Naive B cell (primary cell): ENCODE results near the gene CAV1. TPM values are rescaled to one million over a fixed set of nuclear protein-coding genes. Genes with fewer than 3 reads are reported as not detected.

ENCODE experiments used
- ATAC-seq, 2 donors: fragments of 150-1000 bp; cut with Tn5 transposase; 2 replicates each; pipeline ENCODE4 v1.10.0; 2021; ENCODE audit warnings: low read depth in 2 of 2, mild to moderate bottlenecking in 2 of 2, moderate library complexity in 2 of 2
- DNase-seq: peaks from one replicate; pipeline ENCODE4 v3.0.0; 2022
- H3K27ac Mint-ChIP-seq, 6 donors: one replicate each; pipeline ENCODE4 v1.8.0; 2020 to 2022; ENCODE audit warnings: mild to moderate bottlenecking in 6 of 6, mixed read lengths in 6 of 6, moderate library complexity in 5 of 6, inconsistent platforms in 2 of 6
- H3K27me3 Mint-ChIP-seq, 3 donors: one replicate each; pipeline ENCODE4 v1.8.0; 2021 to 2022; ENCODE audit warnings: mixed read lengths in 3 of 3, mild to moderate bottlenecking in 1 of 3
- H3K36me3 Mint-ChIP-seq, 2 donors: one replicate each; pipeline ENCODE4 v1.8.0; 2020 to 2022; ENCODE audit warnings: mixed read lengths in 2 of 2, inconsistent platforms in 1 of 2, mild to moderate bottlenecking in 1 of 2
- H3K4me1 Mint-ChIP-seq, 3 donors: one replicate each; pipeline ENCODE4 v1.8.0; 2020 to 2022; ENCODE audit warnings: mixed read lengths in 3 of 3, inconsistent platforms in 1 of 3, mild to moderate bottlenecking in 1 of 3, moderate library complexity in 1 of 3
- H3K4me3 Mint-ChIP-seq, 8 donors: one replicate each; pipeline ENCODE4 v1.8.0; 2020 to 2022; ENCODE audit warnings: mild to moderate bottlenecking in 8 of 8, mixed read lengths in 8 of 8, moderate library complexity in 8 of 8, inconsistent platforms in 2 of 8
- H3K9me3 Mint-ChIP-seq, 7 donors: one replicate each; pipeline ENCODE4 v1.8.0; 2020 to 2022; ENCODE audit warnings: mixed read lengths in 7 of 7, mild to moderate bottlenecking in 5 of 7, inconsistent platforms in 2 of 7, moderate library complexity in 1 of 7
- polyA plus RNA-seq, 6 donors: library from polyadenylated mRNA; unstranded; fragments of 300-500 nt; fragmentation: Illumina TruSeq; gene quantifications; one replicate each; pipeline ENCODE4 v1.2.3, GENCODE V29; 2021; ENCODE audit warnings: low read depth in 6 of 6

CAV1 gene
- polyA plus RNA-seq, 6 donors from 2014 or later: 0.73 to 9.0 (median 4.8) TPM

GRCh38 chr7:116496653-116497052, 28.2 kb upstream of the CAV1 start:
- Mint-ChIP-seq H3K4me3 (no peak overlapping the region), H3K27me3 (peaks cover 46 to 54% (median 53%) of the 10 kb centered on the region in 3 donors), H3K4me1 (peaks cover 11 to 16% (median 13%) of the 10 kb centered on the region in 3 donors)

DNA sequence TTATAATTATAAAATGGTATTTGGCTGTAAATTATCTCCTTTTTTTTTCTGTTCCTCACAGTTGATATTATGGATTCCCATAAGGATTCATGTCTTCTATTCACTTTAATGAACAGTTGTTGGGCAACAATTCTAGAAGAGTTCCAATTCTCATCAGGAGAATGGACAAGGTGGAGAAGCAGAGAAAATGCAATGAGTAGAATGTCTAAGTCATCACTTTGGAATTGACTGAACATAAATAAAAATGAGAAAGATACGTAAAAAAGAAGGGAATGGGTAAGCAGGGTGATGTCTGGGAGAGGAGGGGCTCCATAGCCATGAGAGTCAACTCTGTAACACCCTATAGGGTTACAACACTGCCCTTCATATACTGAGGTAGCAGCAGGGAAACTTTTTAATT, 27.1 kb upstream of the CAV1 start:
- no peak for ATAC-seq
- peaks cover 45 to 48% (median 47%) of the 10 kb centered on the region in 3 donors for H3K27me3 Mint-ChIP-seq

More at GRCh38 chr7:116496653-116497052, 28.2 kb upstream of the CAV1 start:
- DNase-seq (no peak), ATAC-seq (no peak)
- Mint-ChIP-seq H3K9me3 (peaks cover 0 to 2% (median 0%) of the 10 kb centered on the region in 7 donors), H3K36me3 (peaks cover 0 to 7% of the 10 kb centered on the region in 2 donors), H3K27ac (no peak overlapping the region)

GRCh38 chr7:116499168-116500077, 25.4 kb upstream of the CAV1 start, which contains the start of gene CAV2:
Gene CAV2, plus strand, starts transcription at chr7:116499738. Its CDS starts 44 bp downstream, at chr7:116499782.
- ATAC-seq (peak; percentile 48 to 54), DNase-seq (no peak)
- Mint-ChIP-seq H3K27ac (peak within 1 kb of the TSS in 1 of 6 donors; percentile 60), H3K9me3 (peaks cover 0 to 2% (median 0%) of the 10 kb centered on the region in 7 donors), H3K27me3 (peaks cover 46 to 56% (median 56%) of the 10 kb centered on the region in 3 donors), H3K36me3 (peaks cover 0 to 7% of the 10 kb centered on the region in 2 donors), H3K4me1 (peaks cover 11 to 16% (median 13%) of the 10 kb centered on the region in 3 donors), H3K4me3 (peak within 1 kb of the TSS; percentile 70 to 87 (median 78))

More for the DNA sequence above, 27.1 kb upstream of the CAV1 start:
- Mint-ChIP-seq H3K9me3 (peaks cover 0 to 2% (median 0%) of the 10 kb centered on the region in 7 donors), H3K36me3 (peaks cover 0 to 7% of the 10 kb centered on the region in 2 donors), H3K27ac (no peak overlapping the region), H3K4me1 (peaks cover 11 to 16% (median 13%) of the 10 kb centered on the region in 3 donors), H3K4me3 (peak overlapping the region in 3 of 8 donors; percentile 18 to 60 (median 22))
- no peak for DNase-seq

- Mint-ChIP-seq H3K36me3 (peaks cover 0 to 7% of the 10 kb centered on the region in 2 donors), H3K4me3 (peak overlapping the region; percentile 70 to 87 (median 78)), H3K4me1 (peaks cover 11 to 16% (median 13%) of the 10 kb centered on the region in 3 donors), H3K27ac (no peak overlapping the region), H3K27me3 (peaks cover 52 to 64% (median 63%) of the 10 kb centered on the region in 3 donors), H3K9me3 (peaks cover 0 to 2% (median 0%) of the 10 kb centered on the region in 7 donors)
- peak; percentile 10 to 50 for ATAC-seq
- DNase-seq: no peak
Observed at GRCh38 chr7:116500078-116500853, 24.6 kb upstream of the CAV1 start.

GRCh38 chr7:116501425-116502167, 23.2 kb upstream of the CAV1 start:
- Mint-ChIP-seq H3K36me3 (peaks cover 0 to 7% of the 10 kb centered on the region in 2 donors), H3K27me3 (peaks cover 54 to 72% (median 63%) of the 10 kb centered on the region in 3 donors), H3K27ac (no peak overlapping the region), H3K4me1 (peaks cover 11 to 16% (median 13%) of the 10 kb centered on the region in 3 donors), H3K4me3 (peak overlapping the region in 1 of 8 donors; percentile 3), H3K9me3 (peaks cover 0 to 2% (median 0%) of the 10 kb centered on the region in 7 donors)
- no peak for DNase-seq
- no peak for ATAC-seq

DNA sequence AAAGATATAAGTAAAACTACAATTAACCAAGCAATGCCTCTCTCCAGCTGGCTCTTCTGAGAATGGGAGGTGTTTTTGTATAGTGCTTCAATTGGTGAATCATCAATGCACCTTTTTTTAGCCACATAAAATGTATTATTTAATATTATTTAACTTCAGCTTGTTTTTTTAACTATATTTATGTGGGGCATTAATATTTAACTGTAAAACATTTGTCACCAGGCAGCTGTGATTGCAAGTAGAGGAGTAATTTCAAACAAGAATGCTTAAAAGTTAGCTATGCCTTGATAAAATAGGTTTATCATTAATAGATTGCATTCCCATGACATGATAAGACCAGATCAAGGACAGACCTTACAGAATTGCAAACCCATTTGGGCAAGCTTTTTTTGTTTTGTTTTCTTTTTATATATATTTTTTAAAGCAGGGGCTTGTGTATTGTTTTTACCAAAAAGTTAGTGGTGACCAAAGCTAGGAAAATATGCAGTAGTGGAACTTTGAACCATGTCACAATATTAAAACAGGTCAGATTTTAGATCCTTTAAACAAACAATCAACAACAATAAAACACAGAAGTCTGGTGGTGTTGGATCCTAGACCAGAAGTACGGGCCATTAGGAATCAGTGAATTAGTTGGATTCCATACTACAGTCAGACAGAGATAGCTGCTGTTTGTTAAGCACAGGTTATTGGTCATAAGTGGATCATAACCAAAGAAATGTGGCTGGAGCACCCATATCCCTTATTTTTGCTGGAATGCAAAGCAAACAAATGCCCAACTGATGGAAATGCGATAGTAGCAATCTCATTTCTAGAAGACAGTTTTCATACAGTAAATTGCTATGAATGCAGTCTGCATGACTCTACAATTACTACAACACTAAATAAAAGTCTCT, 22.4 kb upstream of the CAV1 start:
- no peak overlapping the region for H3K27ac Mint-ChIP-seq
- H3K4me1 Mint-ChIP-seq: peaks cover 11 to 16% (median 13%) of the 10 kb centered on the region in 3 donors
- peaks cover 0 to 7% of the 10 kb centered on the region in 2 donors for H3K36me3 Mint-ChIP-seq
- DNase-seq (no peak), ATAC-seq (no peak)
- no peak overlapping the region for H3K4me3 Mint-ChIP-seq
- no peaks in the 10 kb centered on the region for H3K9me3 Mint-ChIP-seq
- H3K27me3 Mint-ChIP-seq: peaks cover 48 to 63% (median 54%) of the 10 kb centered on the region in 3 donors

- Mint-ChIP-seq H3K27me3 (peaks cover 36 to 50% (median 45%) of the 10 kb centered on the region in 3 donors), H3K36me3 (peaks cover 0 to 4% of the 10 kb centered on the region in 2 donors), H3K4me1 (peaks cover 9 to 14% (median 12%) of the 10 kb centered on the region in 3 donors), H3K27ac (no peak overlapping the region), H3K4me3 (no peak overlapping the region), H3K9me3 (no peaks in the 10 kb centered on the region)
- ATAC-seq: no peak
- no peak for DNase-seq
Observed at GRCh38 chr7:116503835-116504234, 21.0 kb upstream of the CAV1 start.

GRCh38 chr7:116505278-116505677, 19.6 kb upstream of the CAV1 start:
- Mint-ChIP-seq H3K27ac (no peak overlapping the region), H3K36me3 (no peaks in the 10 kb centered on the region), H3K9me3 (no peaks in the 10 kb centered on the region), H3K4me1 (peaks cover 4 to 7% (median 5%) of the 10 kb centered on the region in 3 donors), H3K27me3 (peaks cover 36 to 41% (median 37%) of the 10 kb centered on the region in 3 donors), H3K4me3 (no peak overlapping the region)
- no peak for ATAC-seq
- no peak for DNase-seq

- DNase-seq (no peak), ATAC-seq (no peak)
- no peak overlapping the region for H3K27ac Mint-ChIP-seq
- H3K4me1 Mint-ChIP-seq: peaks cover 0 to 1% (median 0%) of the 10 kb centered on the region in 3 donors
- no peak overlapping the region for H3K4me3 Mint-ChIP-seq
- no peaks in the 10 kb centered on the region for H3K9me3 Mint-ChIP-seq
- no peaks in the 10 kb centered on the region for H3K36me3 Mint-ChIP-seq
- peaks cover 31 to 38% (median 31%) of the 10 kb centered on the region in 3 donors for H3K27me3 Mint-ChIP-seq
Observed at GRCh38 chr7:116505823-116506222, 19.0 kb upstream of the CAV1 start.

- H3K27ac Mint-ChIP-seq: no peak overlapping the region
Observed at GRCh38 chr7:116509982-116510579, 14.8 kb upstream of the CAV1 start.

GRCh38 chr7:116510795-116511194, 14.0 kb upstream of the CAV1 start:
- Mint-ChIP-seq H3K36me3 (no peaks in the 10 kb centered on the region), H3K9me3 (no peaks in the 10 kb centered on the region), H3K27me3 (peaks cover 18 to 26% (median 24%) of the 10 kb centered on the region in 3 donors), H3K27ac (no peak overlapping the region), H3K4me3 (no peak overlapping the region), H3K4me1 (peaks cover 6 to 11% (median 7%) of the 10 kb centered on the region in 3 donors)
- DNase-seq: no peak
- no peak for ATAC-seq

More at GRCh38 chr7:116509982-116510579, 14.8 kb upstream of the CAV1 start:
- no peak for DNase-seq
- ATAC-seq: no peak
- no peak overlapping the region for H3K4me3 Mint-ChIP-seq
- H3K27me3 Mint-ChIP-seq: peaks cover 18 to 31% (median 26%) of the 10 kb centered on the region in 3 donors
- H3K36me3 Mint-ChIP-seq: no peaks in the 10 kb centered on the region
- peaks cover 6 to 11% (median 7%) of the 10 kb centered on the region in 3 donors for H3K4me1 Mint-ChIP-seq
- no peaks in the 10 kb centered on the region for H3K9me3 Mint-ChIP-seq
